Body of pancreas (tissue), 4 donors: ENCODE results near the gene MAZ. TPM values are rescaled to one million over a fixed set of nuclear protein-coding genes. Genes with fewer than 3 reads are reported as not detected.
A peak's percentile ranks its signal among the peaks of the same experiment; 100 is the strongest.

Experiments
- ATAC-seq: fragments of 150-250 bp; one replicate; pipeline ENCODE4 v1.9.1; 2016
- DNase-seq, 4 donors: peaks; one replicate each; pipeline ENCODE4 v3.0.0-alpha.2; 2019
- H3K27ac ChIP-seq, 4 donors: fragments of 200-600 bp; sonication (generic); 1 replicate in 3 of 4; 2 replicates in 1 of 4; pipeline versions ENCODE4 v1.5.1 to v1.6.1; 2016 to 2019; ENCODE audit warnings: mild to moderate bottlenecking in 1 of 4, mixed read lengths in 1 of 4, moderate library complexity in 1 of 4
- H3K27me3 ChIP-seq, 2 donors: fragments of 200-600 bp; sonication (generic); one replicate each; pipeline ENCODE4 v1.6.0; 2016; ENCODE audit warnings: mild to moderate bottlenecking in 1 of 2
- H3K36me3 ChIP-seq, 2 donors: fragments of 200-600 bp; sonication (generic); replicated peaks in 1 of 2; 2 replicates each; pipeline ENCODE4 v1.5.1; 2016; ENCODE audit warnings: low read depth in 2 of 2; ENCODE audit not compliant: insufficient read depth in 1 of 2
- H3K4me1 ChIP-seq: fragments of 200-600 bp; sonication (generic); one replicate; pipeline ENCODE4 v1.6.0; 2016
- H3K4me3 ChIP-seq, 2 donors: fragments of 200-600 bp; sonication (generic); 1 replicate in 1 of 2; 2 replicates in 1 of 2; pipeline ENCODE4 v1.5.1; 2016 to 2019
- H3K9me3 ChIP-seq, 3 donors: fragments of 200-600 bp; sonication (generic); 1 replicate in 2 of 3; 2 replicates in 1 of 3; pipeline ENCODE4 v1.5.1; 2016
- CTCF ChIP-seq, 7 experiments: fragments of 450-650 bp in 4 of 7; fragments of 200-600 bp in 3 of 7; sonication (generic) in 3 of 7; IDR thresholded peaks; one replicate each; pipeline ENCODE4 v1.5.1; 2016 to 2019; ENCODE audit warnings: antibody characterized with exemption in 7 of 7
- POLR2A ChIP-seq, 3 donors: fragments of 450-650 bp; IDR thresholded peaks; one replicate each; pipeline ENCODE4 v1.6.1; 2016; ENCODE audit warnings: antibody characterized with exemption in 3 of 3, mild to moderate bottlenecking in 2 of 3
- WGBS, 2 donors: methylation state at CpG; one replicate each; pipeline ENCODE4 v1.1.5; 2017; 5-methylcytosine and 5-hydroxymethylcytosine counted together
- intact Hi-C: fragments of 100-400 bp; cut with DNase I; formaldehyde crosslinking; loops from one replicate; pipeline ENCODE4 v1.15.1; 2023
- total RNA-seq, 2 donors: library from RNA; depleted of rRNA; stranded (reverse); fragments of >200 nt; gene quantifications; one replicate each; pipeline ENCODE4 v1.1.0, GENCODE V29; 2016

The MAZ gene
- total RNA-seq, 2 donors from 2014 or later = 57.9 to 125 TPM

- H3K27me3 ChIP-seq = no peaks in the 10 kb centered on the region
- peak in 1 of 4 donors; percentile 22 for DNase-seq
- intact Hi-C loops = no loop called here
- WGBS, 2 donors = 53 to 59% methylated on average over 6 of the region's 6 CpGs
- peaks cover 27% of the 10 kb centered on the region for H3K4me1 ChIP-seq
- no peak overlapping the region for H3K27ac ChIP-seq
- H3K36me3 ChIP-seq = no peaks in the 10 kb centered on the region
- no peaks in the 10 kb centered on the region for H3K9me3 ChIP-seq
- ATAC-seq = no peak
- no peak overlapping the region for H3K4me3 ChIP-seq
- TF ChIP-seq POLR2A (IDR thresholded peaks at IDR 0.05) (no peak), CTCF (IDR thresholded peaks at IDR 0.05) (no peak)
Measured at GRCh38 chr16:29761882-29762281, 44.4 kb upstream of the MAZ start.

- intact Hi-C loops = no loop called here
- no peak overlapping the region for H3K4me3 ChIP-seq
- H3K4me1 ChIP-seq = peaks cover 21% of the 10 kb centered on the region
- H3K27me3 ChIP-seq = no peaks in the 10 kb centered on the region
- no peak for DNase-seq
- no peaks in the 10 kb centered on the region for H3K9me3 ChIP-seq
- TF ChIP-seq CTCF (IDR thresholded peaks at IDR 0.05) = no peak
- no peak for TF ChIP-seq POLR2A (IDR thresholded peaks at IDR 0.05)
- H3K36me3 ChIP-seq = no peaks in the 10 kb centered on the region
- WGBS, 2 donors = 86 to 89% methylated on average over 6 of the region's 6 CpGs
- ATAC-seq = no peak
- no peak overlapping the region for H3K27ac ChIP-seq
Measured at GRCh38 chr16:29763326-29763725, 43.0 kb upstream of the MAZ start.

GRCh38 chr16:29765167-29766032 is 40.9 kb upstream of the MAZ start:
- Histone ChIP-seq H3K27ac (peak overlapping the region in 3 of 4 donors; percentile 35 to 74 (median 61)), H3K9me3 (no peaks in the 10 kb centered on the region), H3K4me1 (peaks cover 21% of the 10 kb centered on the region), H3K36me3 (no peaks in the 10 kb centered on the region), H3K27me3 (no peaks in the 10 kb centered on the region), H3K4me3 (no peak overlapping the region)
- ATAC-seq (peak; percentile 97), DNase-seq (peak; percentile 79 to 86 (median 84))
- 26 to 32% methylated on average over 13 to 15 of the region's 15 CpGs for WGBS, 2 donors
- TF ChIP-seq CTCF (IDR thresholded peaks at IDR 0.05) (no peak), POLR2A (IDR thresholded peaks at IDR 0.05) (no peak)
- intact Hi-C loops = no loop called here

- intact Hi-C loops = no loop called here
- H3K27me3 ChIP-seq = no peaks in the 10 kb centered on the region
- peaks cover 21% of the 10 kb centered on the region for H3K4me1 ChIP-seq
- no peaks in the 10 kb centered on the region for H3K36me3 ChIP-seq
- no peaks in the 10 kb centered on the region for H3K9me3 ChIP-seq
- 78 to 92% methylated on average over 3 of the region's 3 CpGs for WGBS, 2 donors
- H3K4me3 ChIP-seq = no peak overlapping the region
- no peak overlapping the region for H3K27ac ChIP-seq
- ATAC-seq (no peak), DNase-seq (no peak)
- no peak for TF ChIP-seq CTCF (IDR thresholded peaks at IDR 0.05)
- no peak for TF ChIP-seq POLR2A (IDR thresholded peaks at IDR 0.05)
Measured at GRCh38 chr16:29766571-29766970, 39.8 kb upstream of the MAZ start.

- Histone ChIP-seq H3K36me3 (no peaks in the 10 kb centered on the region), H3K4me3 (no peak overlapping the region), H3K4me1 (peaks cover 21% of the 10 kb centered on the region), H3K9me3 (no peaks in the 10 kb centered on the region), H3K27ac (no peak overlapping the region), H3K27me3 (no peaks in the 10 kb centered on the region)
- intact Hi-C loops = no loop called here
- no peak for DNase-seq
- ATAC-seq = no peak
- no peak for TF ChIP-seq POLR2A (IDR thresholded peaks at IDR 0.05)
- no peak for TF ChIP-seq CTCF (IDR thresholded peaks at IDR 0.05)
- WGBS, 2 donors = 87 to 98% methylated on average over 3 of the region's 3 CpGs
Measured at GRCh38 chr16:29767062-29767461, 39.3 kb upstream of the MAZ start.
